Stimulated activated CD4-positive, alpha-beta T cell treated with anti-CD3 and anti-CD28 coated beads, Interleukin-1b, Interleukin-23, amount 100 ng/mL, for 48 hours (primary cell): ENCODE results near the gene FOXO3.

Experiments
- DNase-seq: peaks from one replicate; pipeline ENCODE4 v3.0.0-alpha.2; 2020

Gene FOXO3

DNA sequence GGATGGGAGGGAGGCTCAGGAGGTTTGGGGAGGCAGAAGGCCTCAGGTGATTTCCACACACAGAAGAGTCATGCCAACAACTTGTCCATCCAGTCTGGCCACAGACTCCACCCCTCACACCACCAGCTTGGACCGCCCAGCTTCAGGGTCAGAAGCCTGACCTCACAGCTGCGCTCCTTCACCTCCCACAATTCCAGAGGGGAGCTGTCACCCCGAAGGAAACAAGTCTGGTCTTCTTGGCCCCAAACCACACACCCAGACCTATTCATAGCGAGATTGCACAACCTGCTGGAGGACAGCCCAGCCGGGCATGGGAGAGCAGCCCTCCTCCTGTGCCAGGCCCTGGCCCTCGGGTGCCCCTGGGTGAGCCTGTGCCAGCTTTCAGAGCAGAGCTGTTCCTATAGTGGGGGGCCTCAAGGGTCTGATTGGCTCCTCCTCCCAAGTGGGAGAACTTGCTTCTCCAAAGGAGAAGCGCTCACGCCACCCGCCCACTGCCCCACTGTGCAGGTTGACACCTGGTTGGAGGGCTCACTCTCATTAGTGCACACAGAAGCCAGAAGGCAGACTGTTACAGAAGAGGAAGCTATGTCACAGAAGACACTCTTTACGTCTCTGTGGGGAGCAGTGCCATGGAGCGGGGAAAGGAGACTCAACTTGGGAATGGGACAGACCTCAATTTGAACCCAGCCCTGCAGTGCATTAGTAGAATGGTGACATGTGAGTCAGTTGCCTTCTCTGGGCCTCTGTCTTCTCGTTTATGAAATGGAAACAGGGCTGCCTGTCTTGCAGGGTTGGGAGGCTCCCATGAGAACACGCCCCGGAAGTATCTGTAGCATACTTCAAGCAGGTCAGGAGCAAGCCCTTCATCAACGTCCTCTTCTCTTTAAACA lies 128.8 kb downstream of the FOXO3 start:
- DNase-seq: no peak

DNA sequence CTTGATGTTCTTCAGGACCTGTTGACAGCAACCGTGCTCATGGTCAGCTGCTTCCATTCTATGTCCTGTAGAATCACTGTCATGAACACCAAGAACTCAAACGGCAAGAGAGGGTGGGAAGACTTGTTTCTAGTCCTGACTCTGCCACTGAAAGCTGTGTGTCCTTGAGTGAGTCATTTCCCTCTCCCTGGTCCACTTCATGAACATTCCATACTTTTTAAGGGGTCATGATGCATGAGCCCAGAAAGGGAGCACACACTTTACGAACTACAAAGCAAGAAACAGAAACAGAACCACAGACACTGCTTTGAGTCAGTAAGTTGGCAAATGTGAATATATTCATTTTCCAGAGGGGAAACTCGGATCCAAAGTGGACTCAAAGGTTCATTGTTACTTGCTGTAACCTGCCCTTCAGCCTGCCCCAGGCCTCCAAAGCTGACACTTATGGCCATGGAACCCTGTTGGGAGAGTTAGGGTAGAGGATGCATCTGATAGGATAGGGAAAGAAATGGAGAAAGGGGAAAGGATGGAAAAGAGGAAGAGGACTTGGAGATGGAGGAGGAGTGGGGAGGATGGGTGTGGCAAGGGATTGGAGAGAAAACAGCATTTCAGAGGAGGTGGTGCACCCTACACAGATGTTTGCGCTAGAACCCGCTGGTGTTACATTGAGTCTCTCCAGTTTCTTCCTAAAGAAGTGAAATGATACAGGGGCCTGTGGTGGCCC lies 129.8 kb downstream of the FOXO3 start:
- DNase-seq: no peak

DNA sequence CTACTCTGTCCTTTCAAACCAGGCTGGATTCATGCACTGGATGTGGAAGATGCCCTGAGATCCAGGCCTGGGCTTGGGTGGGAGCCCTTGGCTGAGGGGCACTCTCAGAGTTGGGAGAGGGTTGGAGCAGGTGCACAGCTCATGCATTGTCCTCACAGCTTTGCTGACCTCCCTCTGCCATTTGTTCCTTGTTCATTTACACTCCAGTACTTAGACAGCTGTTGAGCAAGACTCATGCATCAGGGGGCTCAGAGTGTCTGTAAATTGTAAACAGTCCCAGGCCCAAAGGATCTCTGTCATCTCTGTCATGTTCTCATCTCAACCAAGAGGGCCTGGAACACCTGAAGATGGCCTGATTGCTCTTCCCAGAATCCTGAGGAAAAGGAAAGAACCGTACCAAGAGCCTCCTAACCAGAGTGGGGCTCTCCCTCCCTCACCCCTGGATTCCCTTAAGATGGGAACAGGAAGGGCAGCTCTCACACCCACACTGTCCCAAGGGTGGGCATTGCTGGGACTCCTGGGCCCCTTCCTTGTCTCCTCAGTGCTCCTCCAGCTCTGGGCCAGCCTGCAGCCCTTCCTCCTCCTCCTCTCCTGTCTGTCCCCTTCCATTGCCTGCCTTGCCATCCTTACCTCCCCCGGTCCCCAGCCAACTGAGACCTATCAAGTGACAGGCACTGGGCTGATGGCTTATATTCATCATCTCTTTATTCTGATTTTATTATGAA lies 132.9 kb downstream of the FOXO3 start:
- no peak for DNase-seq

DNA sequence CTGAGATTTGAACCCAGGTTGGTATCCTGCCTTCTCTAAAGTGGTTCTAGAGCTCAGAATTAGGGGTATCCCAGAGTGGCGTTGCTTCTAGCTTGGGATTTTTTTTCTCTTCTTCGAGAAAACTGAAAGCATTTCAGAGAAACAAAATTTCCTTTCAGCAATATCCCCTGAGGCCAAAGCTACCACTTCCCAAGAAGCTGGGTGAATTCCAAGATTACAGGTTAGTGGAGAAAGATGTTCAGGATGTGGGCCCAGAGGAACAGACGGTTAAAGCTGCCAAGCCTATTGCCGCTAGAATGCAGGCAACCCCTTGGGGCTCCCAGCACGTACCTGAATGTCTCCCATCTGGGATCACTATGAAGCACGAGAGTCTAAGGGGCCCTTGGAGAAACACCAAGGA lies 134.1 kb downstream of the FOXO3 start:
- no peak for DNase-seq

DNA sequence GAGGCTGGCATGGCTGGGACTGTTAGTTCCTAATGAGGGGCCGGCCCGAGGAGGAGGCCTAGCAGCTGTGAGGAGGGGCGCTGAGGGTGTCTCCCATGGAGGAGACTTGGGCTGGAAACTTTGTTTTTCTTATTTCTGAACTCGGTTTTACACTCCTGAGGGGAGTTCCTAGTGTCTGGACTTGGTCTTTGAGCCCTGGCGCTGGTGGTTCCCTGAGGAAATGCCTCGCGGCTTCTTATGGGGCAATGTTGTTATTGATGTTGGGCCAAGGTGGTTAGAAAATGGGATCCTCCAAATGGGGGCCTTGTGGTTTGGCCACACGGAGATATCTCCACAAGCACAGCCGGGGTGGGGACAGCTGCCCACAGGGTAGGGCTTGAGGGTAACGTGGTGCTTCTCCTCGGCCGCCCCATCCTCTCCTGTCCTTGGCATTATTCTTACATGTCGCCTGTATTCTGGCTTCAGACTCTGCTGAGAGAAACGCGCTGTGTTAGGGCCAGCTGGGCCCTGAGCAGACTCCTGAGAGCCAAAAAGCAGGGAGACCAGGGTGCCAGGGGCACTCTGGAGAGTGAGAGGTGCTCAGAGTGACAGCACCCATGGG lies 136.9 kb downstream of the FOXO3 start:
- no peak for DNase-seq

DNA sequence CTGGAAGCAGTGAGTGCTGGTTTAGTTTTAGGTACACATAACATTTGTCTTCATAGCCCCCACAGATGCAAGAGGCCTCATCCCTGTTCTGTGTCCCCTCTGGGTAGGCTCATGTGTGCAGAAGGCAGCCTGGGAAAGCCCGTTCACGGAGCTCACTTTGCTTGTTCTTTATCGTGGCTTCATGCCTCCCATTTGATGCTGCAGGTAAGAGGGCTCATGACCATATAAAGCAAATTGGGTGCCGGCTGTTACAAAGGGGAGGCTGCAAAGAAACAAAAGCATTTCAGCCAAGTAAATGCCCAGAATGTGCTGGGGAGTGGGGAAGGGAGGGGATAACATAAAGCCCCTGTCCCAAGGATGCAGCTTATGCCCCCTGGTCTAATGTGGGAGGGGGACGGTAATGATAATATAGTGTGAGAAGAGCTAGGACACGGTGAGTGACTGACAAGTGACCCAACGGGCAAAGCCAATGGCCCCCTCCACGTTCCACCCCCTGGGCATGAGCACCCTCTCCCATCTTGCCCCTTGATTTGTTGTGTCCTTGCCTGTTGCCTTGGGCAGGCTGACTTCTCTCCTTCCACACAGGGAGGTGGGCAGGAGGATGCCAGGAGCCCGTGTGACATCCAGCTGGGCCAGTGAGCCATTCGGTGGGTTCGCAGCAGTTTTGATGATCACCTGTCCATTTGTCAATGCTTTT lies 138.0 kb downstream of the FOXO3 start:
- no peak for DNase-seq

DNA sequence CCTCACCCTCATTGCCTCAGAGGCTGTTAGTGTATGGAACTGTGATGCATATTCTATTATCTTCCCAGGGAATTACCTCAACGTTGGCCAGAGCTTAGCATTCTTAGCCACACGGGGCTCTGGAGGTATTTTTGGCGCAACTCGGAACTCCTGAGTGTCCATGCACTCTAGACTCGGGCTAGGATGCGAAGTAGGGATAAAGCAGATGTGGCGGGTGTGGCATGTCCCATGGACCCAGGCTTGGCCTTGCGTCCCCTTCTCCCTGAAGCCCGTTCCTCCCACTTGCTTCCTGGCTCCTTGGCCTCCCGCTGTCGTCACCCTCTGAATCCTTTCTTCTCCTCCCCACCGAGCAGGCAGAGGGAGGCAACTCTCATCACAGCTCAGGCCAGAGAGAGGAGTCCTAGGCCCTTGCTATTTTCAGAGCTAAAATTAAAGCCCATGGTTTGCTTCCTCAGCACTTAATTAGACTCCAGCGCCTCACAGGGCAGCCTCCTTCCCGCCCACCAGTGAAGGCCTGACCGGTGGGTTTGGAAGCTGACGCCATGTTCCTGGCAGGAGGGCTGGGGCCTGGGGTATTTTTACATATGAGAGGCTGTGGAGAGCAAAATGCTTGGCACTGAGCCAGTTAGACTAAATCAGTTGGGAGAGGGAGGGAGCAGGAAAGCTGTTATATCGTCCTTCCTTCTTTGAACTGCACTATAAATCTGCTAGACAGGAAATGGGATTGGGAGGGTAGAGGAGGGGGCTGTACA lies 138.7 kb downstream of the FOXO3 start:
- no peak for DNase-seq

DNA sequence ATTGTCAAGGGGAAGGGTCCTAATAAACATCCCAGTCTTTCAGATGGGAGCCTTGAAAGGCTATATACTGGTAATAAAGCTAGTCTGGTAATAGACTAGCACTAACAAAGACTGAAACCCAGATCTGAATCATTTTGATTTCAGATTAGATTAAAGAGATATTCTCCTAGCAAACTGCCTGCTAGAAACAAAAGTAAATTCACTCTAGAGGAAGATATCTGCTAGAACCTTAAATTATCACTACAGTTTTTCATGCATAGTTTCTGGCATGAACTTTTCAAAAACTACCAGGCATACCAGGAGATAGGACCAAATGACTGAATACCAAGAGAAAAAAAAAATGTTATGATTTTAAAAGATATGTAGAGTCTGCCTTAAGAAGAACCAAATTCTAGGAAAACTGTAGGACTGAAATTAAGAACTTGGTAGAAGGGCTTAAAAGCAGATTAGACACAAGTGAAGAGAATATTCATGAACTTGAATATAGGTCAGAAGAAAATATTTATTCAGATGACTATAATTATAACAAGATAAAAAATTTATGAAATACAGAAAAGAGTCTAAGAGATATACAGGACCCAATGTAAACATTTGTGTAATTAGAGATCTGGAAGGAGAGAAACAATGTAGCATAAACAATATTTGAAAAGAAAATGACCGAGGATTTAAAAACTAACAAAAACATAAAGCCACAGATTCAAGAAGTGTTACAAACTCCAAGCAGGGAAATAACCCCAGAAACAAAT lies 141.6 kb downstream of the FOXO3 start:
- DNase-seq: no peak

DNA sequence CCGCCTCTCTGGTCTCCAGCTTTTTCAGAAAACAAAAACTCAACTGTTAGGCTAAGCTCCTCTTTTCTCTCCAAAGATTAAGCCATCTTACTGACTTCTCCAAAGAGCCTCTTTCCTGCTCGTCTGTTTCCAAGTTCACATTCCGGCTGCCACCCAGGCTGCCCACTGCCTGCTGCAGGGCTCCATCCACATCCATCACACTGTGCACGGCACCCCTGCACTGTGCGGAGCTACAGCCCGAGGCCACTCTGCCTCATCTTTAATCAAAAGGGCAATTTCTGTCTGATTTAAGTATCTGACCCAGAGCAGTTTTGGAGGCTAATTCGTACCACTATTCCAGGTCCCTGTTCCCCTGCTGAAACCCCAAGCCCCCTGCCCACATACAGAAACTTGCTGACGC lies 145.9 kb downstream of the FOXO3 start:
- DNase-seq: no peak

DNA sequence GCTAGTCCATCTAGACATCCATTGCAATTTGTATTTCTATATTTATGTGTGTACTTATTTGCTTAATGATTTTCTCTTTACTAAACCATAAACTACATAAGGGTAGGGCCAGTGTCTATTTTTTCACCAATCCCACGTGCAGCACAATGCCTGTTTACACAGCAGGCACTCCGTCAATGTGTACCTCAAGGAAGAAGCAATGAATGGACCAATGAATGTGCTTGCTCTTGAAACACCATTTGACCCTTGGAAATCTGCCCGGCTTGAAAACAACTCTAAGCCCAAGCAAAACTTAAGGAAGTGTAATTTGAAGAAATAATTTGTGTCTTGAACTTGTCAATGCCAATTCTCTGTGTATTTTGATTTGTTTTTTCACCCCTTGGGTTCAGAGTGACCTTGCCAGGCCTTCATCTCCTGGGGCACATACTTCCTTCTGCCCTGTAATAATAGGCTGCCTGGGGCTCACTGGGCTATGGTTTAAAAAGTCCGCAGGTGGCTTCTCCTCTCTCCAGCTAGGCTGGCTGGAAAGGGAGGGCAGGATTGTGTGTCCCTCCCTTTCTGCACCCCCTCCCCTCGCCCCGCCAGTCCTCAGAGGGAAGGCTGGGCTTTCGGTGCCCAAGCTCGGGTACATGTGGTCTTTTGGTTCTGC lies 146.7 kb downstream of the FOXO3 start:
- no peak for DNase-seq

DNA sequence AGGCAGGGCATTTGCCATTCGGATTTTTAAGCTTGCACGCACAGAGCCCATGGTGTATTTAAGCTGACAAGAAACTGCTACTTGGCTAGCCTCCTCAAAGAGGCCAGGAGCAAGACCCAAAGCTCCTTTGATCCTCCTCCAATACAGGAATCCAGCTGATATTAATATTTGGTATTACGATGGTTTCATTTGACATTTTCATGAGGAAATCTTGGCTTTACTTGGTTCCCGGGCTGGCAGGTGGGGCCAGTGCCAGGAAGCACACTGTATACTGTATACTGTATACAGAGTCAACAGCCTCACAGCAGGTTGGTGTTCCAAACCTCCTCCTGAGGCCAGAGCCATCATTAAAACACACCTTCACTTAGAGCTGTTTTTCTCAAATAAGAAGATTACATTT lies 149.3 kb downstream of the FOXO3 start:
- DNase-seq: no peak

DNA sequence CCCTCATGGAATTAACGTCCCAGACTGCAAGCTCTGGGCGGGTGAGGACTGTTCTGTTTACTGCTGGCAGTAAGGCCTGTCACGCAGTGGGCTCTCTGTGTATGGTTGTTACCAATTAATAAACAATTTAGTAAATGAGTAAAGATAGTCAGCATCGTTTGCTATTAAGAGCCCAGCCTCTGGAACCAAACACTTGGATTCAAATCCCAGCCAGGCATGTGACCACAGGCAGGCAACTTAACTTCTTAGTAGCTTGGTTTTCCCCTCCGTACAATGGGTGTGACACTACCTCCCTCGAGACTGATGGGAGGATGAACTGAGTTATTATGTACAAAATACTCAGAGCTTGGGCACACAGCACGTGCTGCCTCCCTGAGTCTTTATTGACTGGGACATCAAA lies 149.8 kb downstream of the FOXO3 start:
- DNase-seq: no peak

DNA sequence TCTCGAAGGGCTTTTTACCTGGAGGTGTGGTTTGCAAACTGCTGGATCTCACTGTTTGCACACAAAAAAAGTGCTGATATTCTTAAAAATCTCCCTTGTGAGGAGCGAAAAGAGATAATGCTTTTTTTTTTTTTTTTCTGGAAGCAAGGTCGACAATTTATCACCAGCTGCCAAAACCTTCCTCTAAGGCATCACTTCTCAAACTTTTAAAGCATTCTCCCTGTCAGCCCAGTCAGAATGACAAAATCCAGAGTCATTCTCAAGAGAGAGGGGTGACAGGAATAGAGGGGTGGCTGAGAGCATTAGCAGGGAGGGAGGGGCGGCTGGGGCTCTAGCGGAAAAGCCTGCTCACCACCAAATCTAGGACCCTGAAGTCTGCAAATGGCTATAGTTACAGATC lies 150.4 kb downstream of the FOXO3 start:
- DNase-seq: no peak

DNA sequence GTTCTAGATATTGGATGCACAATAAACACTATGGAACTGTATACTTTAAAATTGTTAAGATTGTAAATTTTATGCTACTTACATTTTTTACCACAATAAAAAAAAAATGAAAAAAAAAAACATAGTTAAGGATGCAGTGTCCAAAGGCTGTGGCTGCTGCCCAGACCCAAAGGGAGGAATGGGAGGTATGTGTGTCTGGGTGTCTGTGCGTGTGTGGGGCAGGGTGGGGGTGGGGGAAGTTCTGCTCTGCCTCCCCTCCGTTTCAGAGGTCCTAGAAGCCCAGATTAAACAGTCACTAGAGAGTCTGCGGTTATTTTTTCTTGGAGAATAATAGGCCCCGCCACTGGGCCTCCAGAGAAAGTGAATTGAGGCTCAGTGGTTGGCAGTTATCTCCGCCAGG lies 151.1 kb downstream of the FOXO3 start:
- DNase-seq: no peak

DNA sequence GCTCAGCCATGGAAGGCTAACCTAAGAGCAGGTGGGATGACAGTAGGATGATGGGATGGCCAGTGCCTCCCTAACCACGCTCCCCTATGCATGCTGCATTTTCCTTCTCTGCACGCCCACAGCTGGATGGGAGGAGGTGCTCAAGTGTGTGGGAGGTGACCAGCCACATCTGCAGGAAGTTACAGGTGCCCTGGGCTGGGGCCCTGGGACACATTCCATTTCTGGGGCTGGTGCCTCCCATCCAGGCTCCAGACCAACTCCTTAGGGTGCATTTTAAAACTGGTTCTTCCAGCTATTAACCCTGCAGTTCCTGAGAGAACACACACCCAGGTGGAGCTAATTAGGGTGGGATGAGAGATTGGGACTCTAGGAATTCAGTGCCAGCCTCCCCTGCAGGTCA lies 152.2 kb downstream of the FOXO3 start:
- no peak for DNase-seq

DNA sequence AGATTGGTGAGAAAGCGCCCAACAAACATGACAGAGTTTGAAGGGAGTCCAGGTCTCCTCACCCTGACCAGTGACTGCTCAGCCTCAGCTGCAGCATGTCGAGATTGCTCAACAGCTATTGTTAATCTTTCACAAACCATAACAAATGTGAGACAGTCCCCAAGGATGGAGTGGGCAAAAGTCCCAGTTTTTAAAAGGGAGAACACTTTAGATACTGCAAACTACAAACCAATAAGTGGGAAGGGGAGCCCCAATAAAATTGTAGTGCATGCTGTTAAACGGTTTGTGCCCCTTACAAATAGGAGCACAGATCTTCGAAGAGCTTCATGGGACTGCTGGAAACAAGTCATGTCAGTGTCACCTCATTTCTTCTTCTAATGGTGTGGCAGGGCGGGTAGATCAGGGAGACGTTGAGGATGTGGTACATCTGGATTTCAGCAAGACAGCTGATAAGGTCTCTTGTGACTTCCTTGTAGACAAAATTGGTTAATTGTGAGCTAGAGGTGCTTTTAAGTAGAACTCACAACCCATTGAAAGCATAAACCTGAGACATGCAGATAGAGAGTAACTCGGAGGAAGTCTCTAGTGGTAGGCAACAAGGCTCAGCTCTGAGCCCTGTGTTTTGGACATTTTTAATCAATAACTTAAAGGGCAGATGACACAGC lies 153.5 kb downstream of the FOXO3 start:
- DNase-seq: no peak

DNA sequence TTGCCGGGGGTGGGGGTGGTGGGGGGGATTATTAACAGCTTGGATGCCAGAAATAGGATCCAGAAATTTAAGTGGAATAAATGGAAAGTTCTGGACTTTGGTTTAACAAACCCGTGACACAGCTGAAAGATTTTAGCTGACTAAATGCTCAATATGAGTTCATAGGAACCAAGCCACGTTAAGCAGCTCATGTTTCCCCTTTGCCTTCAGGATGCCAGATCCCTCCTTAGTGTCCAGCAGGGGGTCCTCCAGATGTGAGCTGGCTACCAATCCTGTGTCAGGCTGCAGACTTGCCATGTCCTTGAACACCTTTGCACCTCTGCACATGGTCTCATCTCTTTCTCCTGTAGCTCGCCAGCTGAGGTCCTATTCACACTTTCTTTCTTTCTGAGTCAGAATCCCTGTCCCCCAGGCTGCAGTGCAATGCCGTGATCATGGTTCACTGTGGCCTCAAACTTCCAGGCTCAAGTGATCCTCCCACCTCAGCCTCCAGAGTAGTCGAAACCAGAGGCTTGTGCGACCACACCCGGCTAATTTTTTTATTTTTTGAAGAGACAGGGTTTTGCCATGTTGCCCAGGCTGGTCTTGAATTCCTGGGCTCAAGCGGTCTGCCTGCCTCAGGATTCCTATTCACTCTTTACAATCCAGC lies 154.2 kb downstream of the FOXO3 start:
- no peak for DNase-seq

DNA sequence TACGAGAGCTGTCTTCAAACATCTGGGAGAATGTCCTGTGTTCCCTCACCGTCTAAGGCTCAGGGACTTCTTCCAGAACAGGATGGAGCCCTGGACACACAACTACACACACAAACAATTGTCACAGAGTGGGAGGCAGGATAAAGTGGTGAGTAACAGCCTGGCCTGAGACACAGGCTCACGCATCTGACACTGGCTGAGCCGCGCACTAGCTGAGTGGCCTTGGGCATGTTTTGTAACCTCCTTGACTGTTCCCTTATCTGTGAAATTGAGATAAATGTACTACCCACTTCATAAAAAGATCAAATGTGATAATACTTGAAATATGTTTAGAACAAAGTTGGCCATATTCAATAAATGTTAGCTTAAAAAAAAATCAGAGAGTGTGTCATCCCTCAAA lies 155.1 kb downstream of the FOXO3 start:
- no peak for DNase-seq
